ENCODE results near the gene RBM4. TPM values are rescaled to one million over a fixed set of nuclear protein-coding genes. Genes with fewer than 3 reads are reported as not detected.
"Not testable (repeated sequence)": the region's sequence is repeated elsewhere in the genome, so short reads cannot be mapped to it uniquely, and the experiment has no call there.

RBM4 gene
- total RNA-seq, 1 experiment from 2014 or later: 126 TPM

DNA sequence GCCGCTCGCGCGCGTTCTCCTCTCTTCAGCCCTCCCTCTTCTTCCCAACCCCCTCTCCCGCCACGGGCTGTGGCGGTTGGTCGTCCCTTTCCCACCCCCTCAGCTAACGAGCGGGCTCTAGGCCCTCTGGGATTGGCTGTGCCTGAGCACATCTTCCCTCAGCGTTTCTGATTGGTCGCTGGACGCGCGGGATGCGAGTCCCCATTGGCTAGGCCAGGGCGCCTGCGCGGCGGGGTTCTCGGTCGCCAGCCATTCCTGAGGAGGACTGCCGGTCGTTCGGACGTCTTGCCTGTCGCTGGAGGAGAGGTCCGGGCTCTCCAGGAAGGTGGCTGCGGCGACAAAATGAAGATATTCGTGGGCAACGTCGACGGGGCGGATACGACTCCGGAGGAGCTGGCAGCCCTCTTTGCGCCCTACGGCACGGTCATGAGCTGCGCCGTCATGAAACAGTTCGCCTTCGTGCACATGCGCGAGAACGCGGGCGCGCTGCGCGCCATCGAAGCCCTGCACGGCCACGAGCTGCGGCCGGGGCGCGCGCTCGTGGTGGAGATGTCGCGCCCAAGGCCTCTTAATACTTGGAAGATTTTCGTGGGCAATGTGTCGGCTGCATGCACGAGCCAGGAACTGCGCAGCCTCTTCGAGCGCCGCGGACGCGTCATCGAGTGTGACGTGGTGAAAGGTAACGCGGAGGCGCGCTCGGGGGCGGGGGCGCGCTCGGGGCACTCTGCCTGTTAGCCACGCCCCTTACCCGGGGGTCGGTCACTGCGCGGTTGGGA, 21.9 kb upstream of the RBM4 start, which contains the start of gene RBM14:
RBM14 (plus strand) TSS at position 252 of the 776 bp plus-strand sequence; CDS start at position 343, 91 bp downstream.
- DNase-seq (ENCODE audit: low read depth): peak; percentile 100

DNA sequence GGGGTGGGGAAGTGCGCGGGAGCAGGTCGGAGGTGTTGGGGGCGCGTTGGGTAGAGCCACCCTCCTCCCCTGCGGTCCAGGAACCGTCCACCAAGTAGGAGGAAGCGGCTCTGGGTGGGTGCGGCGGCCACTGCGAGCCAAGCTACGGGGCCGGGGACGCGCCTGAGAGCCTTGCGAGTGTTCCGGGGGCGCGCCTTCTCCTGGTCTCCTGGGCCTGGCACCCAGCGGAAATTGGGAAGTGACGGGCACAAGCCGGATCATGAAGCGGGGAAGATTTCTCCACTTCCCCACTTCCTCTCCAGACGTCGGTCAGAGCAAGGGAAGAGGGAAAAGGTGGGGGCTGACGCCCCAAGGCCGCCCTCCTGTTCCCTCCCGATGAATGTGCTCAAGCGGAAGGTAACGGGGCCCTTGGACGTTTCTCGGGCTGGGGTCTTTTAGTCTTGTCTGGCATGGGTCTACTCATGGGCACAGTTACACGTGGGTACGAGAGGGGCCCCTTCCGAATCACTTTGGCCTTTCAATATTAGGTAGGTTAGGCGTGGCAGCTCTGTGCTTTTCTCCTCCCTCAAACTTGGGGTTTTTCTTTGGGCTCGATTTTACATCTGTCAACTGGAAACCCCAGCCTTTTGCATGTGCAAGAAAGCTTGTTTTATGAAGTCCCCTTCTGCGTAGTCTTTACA, 21.2 kb upstream of the RBM4 start:
- DNase-seq (ENCODE audit: low read depth): peak; percentile 64

DNA sequence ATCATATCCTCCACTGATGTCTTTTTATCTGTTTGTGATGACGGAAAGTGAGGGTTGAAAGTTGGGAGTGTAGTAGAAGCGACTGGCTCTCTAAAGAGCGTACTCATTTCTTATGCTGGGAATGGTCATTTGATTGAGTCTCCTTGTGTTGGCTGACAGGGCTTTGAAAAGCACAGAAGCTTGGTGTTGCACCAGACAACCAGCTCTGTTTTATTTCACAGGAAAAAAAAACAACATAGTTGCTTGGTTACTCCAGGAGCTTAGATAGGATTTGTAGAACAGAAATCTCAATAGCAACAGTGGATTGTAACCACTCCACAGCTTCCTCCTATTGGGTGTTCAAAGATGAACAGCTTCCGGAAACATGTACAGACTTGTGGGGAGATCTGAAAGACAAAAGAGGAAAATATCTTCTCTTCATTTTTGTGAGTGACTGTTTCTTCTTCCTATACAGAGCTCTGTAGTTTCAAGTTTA, 19.4 kb upstream of the RBM4 start:
- DNase-seq (ENCODE audit: low read depth): peak; percentile 53

DNA sequence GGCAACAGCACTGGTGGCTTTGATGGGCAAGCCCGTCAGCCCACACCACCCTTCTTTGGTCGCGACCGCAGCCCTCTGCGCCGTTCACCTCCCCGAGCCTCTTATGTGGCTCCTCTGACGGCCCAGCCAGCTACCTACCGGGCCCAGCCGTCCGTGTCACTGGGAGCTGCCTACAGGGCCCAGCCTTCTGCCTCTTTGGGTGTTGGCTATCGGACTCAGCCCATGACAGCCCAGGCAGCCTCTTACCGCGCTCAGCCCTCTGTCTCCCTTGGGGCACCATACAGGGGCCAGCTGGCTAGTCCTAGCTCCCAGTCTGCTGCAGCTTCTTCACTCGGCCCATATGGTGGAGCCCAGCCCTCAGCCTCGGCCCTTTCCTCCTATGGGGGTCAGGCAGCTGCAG, 14.1 kb upstream of the RBM4 start:
- no peak for DNase-seq (ENCODE audit: low read depth)

DNA sequence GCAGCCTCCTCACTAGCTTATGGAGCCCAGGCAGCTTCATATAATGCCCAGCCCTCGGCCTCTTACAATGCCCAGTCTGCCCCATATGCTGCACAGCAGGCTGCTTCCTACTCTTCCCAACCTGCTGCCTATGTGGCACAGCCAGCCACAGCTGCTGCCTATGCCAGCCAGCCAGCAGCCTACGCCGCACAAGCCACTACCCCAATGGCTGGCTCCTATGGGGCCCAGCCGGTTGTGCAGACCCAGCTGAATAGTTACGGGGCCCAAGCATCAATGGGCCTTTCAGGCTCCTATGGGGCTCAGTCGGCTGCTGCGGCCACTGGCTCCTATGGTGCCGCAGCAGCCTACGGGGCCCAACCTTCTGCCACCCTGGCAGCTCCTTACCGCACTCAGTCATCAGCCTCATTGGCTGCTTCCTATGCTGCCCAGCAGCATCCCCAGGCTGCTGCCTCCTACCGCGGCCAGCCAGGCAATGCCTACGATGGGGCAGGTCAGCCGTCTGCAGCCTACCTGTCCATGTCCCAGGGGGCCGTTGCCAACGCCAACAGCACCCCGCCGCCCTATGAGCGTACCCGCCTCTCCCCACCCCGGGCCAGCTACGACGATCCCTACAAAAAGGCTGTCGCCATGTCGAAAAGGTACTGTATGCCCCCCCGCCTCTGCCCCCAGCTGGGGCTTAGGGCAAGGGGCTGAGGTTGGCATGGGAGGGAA, 13.3 kb upstream of the RBM4 start:
- no peak for DNase-seq (ENCODE audit: low read depth)

DNA sequence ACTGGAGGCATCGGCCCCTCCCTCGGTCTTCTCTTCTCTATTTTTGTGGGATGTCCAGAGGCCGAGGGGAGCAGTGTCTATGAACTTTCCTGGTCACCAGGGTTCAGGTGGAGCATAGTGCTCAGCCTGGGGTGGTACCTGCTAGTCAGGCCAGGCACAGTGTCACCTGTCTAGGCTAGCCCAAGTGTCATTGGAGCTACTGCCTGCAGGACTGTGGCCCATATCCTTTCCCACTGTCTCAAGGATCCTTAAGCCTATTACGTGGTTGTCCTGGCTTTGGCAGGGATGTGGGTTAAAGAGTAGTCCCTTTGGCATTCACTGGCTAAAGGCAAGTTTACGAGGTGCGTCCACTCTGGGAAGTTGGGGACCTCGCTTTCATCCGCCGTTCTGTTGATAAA, 12.8 kb upstream of the RBM4 start:
- no peak for DNase-seq (ENCODE audit: low read depth)

DNA sequence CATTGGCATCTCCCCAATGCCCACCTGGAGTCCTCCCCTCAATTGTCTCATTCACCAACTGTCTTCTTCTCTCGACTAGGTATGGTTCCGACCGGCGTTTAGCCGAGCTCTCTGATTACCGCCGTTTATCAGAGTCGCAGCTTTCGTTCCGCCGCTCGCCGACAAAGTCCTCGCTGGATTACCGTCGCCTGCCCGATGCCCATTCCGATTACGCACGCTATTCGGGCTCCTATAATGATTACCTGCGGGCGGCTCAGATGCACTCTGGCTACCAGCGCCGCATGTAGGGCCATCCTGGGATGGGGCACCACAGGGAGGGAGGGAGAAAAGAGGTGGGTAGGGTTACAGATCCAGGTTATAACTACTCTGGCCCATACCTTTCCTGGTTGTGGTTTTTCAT, 12.1 kb upstream of the RBM4 start:
- no peak for DNase-seq (ENCODE audit: low read depth)

DNA sequence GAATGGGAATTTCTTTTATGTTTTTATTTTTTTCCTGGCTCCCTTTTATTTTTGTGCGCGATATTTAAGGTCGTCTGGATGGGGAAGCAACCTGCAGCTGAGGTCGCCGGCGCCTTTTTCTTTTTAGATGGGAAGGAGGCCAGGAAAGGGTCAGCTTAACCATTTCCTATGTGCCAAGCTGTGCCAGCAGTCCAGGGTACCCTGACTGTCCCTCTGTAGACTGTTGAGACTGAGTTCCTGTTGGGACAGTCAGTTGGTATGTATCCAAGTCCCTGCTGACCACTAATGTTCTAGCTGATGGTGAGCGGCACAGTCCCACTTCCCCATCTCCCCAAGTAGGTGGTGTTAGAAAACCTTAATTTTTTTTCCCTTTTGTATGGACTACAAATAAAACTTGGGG, 11.6 kb upstream of the RBM4 start:
- DNase-seq (ENCODE audit: low read depth): no peak

DNA sequence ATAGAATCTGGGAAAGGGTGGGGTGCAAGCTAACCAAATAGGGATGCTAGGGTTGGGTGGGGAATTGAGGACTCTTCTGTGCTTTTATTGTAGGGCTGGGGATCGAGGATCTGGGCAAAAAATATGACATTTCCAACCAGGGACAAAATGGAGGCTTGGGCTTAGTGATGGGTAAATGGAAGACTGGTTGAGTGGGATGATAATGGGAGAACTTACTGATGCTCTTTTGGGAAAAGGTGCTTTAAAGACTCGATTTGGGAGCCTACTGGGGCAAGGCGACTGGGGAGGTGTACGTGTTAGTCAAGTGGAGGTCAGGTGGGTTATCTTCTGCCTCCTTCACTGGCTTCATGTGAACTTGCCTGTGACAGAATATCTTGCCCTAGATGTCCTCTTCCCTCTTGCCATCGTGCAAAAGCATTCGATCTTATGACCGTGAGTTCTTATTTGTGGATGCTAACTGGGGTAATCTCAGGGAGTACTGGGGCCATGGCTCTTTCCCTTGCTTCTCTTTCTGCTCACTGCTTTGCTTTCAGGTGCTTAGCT, 10.4 kb upstream of the RBM4 start:
- DNase-seq (ENCODE audit: low read depth): no peak

DNA sequence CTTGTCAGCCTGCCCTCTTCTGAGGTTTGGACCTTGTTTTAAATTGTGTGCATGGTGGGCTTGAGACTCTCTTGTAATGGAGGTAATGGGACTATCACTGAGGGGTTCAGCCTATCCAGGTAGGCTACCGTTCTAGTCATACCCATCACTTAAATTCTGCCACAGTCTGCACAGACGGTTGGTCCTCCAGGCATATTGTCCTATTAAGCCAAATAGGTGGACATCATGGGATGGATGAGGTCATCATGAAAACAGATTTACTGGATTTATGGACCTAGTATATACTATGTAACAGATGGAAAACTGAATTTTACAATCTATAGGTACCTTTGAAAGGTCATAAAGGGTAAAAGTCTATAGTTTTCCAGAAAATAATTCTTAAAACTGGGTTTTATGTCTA, 9.1 kb upstream of the RBM4 start:
- no peak for DNase-seq (ENCODE audit: low read depth)

DNA sequence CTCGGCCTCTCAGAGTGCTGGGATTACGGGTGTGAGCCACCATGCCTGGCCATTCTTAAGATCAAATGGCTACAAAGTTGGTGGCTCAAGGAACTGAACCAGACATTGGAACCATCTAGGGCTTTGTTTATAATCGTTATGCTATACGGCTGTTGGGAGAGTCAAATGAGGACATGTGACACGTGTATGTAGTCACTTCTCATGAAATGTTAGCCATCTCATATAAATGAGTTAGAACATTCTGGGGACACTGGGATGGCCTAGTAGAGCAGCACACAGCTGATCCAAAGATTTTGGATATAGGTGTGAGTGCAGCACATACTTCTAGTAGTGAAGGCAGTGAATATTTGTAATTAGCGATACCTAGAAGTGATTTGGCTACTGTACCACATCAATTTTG, 6.6 kb upstream of the RBM4 start:
- DNase-seq (ENCODE audit: low read depth): no peak

DNA sequence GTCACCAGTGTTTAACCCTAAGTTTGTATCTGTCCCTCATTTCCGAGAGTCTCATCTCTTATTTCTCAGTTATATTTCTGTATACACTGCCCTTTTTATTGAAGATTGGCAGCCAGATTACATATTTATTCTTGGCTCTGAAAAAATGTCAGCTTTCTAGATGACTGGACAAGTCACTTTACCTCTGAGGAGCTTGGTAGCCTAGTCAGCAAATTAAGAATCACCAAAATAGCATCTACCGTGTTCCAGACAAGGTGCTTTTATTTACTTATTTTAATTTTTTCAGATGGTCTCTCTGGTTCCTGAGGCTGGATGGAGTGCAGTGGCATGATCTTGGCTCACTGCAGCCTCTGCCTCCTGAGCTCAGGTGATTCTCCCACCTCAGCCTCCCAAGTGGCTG, 5.6 kb upstream of the RBM4 start:
- DNase-seq (ENCODE audit: low read depth): no peak

DNA sequence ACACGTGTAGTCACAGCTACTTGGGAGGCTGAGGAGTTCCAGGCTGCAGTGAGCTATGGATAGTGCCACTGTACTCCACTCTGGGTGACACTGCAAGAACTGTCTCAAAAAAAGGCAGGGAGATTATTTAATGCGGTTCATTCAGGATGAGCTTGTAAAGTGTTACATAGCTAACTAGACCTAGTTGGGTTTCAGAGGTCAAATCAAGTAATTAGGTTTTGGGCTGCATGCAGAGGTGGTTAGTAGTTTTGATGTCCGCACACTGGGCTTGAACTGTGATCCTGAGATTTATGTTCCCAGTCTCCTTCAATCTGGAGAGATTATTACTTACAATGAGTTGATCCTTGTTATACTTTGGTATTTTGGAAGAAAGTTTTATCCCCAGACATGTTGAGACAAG, 2.1 kb upstream of the RBM4 start:
- DNase-seq (ENCODE audit: low read depth): no peak

DNA sequence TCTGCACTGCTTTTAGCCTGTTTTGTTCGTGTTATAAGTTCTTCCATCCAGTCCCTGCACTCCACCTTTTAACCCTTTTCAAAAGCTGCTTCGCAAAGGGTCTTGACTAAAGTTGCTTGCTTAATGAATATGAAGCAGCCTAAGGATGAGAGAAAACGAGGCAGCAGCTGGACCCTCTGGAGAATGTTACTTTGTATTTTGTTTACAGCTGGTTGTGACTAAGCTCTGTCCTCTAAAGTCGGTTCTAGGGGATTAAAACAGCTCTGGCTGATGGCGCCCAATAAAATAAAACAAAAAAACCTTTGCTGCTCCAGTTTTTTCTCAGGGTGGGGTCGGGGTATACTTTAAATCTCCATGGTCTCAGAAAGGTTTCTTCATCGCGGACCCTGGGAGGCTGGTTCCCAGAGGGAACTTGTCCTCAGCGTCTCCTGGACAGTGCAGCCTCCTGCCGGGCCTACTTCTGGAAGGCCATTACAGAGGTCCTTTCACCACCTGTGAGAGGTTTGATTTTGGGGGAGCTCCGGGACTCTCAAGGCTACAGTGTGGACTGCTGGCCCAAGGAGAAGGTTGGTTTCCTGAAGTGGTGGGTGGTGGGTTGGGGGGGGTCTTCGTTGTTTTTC, 836 bp upstream of the RBM4 start:
- DNase-seq (ENCODE audit: low read depth): peak; percentile 44

DNA sequence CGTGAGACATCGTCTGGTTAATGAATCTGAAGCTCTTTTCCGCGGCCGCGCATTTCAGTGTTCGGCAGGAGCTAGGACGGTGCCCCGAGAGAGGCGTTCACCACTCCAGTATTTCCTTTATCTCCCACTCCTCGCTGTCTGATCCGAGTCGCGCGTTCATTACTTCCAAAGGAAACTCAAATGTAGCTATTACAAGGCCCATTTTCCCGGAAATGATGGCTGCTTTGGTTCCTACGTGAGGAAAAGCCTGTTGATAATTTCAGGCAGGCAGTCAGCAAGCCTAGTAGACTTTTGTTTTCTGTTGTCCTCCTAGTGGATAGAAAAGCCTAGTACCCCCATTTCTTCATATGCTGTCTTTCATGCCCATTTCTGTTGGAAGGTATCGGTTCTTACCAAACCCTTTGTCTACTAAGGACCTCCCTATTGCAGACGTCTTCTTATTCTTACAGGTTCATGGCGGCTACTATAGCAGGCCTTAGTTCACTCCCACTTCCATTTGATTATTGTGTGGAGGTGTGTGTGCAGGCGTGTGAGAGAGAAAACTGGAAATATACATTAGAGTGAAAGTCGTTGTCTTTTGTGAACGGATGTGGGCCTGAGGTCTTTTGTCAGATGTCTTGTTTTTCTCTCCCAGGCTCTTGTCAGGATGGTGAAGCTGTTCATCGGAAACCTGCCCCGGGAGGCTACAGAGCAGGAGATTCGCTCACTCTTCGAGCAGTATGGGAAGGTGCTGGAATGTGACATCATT, 737 bp downstream of the RBM4 start:
- DNase-seq (ENCODE audit: low read depth): peak; percentile 45

DNA sequence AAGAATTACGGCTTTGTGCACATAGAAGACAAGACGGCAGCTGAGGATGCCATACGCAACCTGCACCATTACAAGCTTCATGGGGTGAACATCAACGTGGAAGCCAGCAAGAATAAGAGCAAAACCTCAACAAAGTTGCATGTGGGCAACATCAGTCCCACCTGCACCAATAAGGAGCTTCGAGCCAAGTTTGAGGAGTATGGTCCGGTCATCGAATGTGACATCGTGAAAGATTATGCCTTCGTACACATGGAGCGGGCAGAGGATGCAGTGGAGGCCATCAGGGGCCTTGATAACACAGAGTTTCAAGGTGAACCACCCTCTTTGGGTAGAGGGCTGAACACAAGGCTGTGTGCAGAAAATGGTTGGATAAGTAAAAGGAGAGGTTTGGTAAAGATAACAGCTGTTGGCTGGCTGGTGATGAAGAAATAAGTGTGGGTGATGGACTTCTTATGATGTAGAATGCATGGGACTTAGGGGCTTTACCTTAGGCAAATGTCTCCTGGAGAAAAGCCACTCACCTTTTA, 1.4 kb downstream of the RBM4 start:
- DNase-seq (ENCODE audit: low read depth): not testable (repeated sequence)

DNA sequence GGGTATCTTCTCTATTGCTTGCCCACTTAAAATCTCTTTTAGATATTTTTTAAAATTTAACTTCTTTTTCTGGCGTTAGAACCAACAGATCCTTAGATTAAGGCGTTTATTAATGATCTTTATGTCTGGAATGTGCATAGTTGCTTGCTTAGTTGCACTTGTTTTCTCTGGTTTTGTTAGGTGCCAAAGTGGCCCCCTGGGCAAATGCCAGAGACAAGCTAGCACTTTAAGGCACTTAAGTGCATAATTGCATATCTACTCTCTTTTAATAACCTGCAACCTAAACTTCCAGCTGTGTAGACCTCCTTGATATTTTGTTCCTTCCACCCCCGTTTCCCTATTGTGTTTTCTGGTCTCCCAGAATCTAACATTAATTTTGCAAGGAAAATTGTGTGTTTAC, 3.3 kb downstream of the RBM4 start:
- no peak for DNase-seq (ENCODE audit: low read depth)

DNA sequence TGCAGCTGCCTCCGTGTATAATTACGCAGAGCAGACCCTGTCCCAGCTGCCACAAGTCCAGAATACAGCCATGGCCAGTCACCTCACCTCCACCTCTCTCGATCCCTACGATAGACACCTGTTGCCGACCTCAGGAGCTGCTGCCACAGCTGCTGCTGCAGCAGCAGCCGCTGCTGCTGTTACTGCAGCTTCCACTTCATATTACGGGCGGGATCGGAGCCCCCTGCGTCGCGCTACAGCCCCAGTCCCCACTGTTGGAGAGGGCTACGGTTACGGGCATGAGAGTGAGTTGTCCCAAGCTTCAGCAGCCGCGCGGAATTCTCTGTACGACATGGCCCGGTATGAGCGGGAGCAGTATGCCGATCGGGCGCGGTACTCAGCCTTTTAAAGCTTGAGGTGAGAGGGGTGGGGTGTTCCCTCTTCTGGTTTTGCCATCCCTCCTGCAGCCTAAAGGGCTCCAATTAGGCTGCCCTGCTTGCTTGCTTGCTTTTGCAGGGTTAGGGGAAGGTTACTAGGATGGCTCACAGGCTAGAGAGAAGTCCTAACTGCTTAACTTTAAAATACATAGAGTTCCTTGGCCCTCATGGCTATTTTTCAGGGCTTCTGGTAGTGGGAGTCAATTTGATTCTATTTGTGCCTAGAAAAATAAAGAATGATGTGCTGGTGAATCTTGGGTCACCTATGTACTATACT, 5.4 kb downstream of the RBM4 start:
- no peak for DNase-seq (ENCODE audit: low read depth)

DNA sequence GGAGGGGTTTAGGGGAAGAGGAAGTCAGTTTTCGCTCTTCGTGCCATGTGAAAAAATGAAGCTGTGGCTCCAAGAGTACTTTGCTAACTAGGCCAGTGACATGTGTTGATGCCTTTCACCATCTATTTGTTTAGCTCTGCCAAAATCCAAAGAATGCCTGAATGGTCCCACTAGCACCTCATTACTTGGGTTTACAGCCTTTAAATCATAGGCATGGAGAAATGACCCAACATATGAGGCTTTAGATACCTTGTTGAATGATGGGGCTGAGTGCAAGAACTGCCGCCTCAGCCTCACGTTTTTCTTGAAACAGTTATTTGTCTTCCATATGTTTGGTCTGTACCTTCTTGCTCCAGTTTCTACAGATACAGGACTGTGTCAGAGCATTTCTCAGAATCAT, 8.3 kb downstream of the RBM4 start:
- DNase-seq (ENCODE audit: low read depth): no peak

DNA sequence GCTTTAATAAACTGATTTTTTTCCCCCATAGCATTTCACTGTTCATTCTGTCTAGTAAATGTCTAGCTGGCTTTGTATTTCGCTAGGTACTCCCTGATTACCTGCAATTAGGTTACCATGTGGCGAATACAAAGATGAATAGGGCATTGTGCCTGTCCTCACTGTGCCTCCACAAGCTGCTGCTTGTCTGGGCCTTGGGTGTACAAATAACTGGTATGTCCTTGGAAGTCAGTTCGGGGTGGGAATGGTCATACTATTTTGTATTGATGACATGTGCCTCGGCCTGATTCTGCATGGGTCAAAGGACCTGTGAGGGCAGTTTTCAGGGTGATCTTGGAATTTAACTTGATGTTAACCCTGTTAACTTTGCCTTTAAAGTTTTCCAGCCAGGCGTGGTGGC, 11.4 kb downstream of the RBM4 start:
- DNase-seq (ENCODE audit: low read depth): no peak
